Activated CD4-positive, alpha-beta T cell treated with anti-CD3 and anti-CD28 coated beads, Interleukin-2, amount 10 ng/mL, durations not matched to agents 24 days and 14 days (primary cell): ENCODE data around the gene MEAK7. TPM values are rescaled to one million over a fixed set of nuclear protein-coding genes. Genes with fewer than 3 reads are reported as not detected.

Source experiments
- DNase-seq: peaks from one replicate; pipeline ENCODE4 v3.0.0; 2022
- H3K27ac Mint-ChIP-seq: one replicate; pipeline ENCODE4 v1.8.0; 2022; ENCODE audit warnings: mild to moderate bottlenecking, mixed read lengths
- H3K27me3 Mint-ChIP-seq: one replicate; pipeline ENCODE4 v1.8.0; 2022; ENCODE audit warnings: mixed read lengths
- H3K36me3 Mint-ChIP-seq: one replicate; pipeline ENCODE4 v1.8.0; 2022; ENCODE audit warnings: low read depth, mild to moderate bottlenecking, mixed read lengths
- H3K4me1 Mint-ChIP-seq: one replicate; pipeline ENCODE4 v1.8.0; 2021; ENCODE audit warnings: mixed read lengths
- H3K4me3 Mint-ChIP-seq: one replicate; pipeline ENCODE4 v1.8.0; 2022; ENCODE audit warnings: mild to moderate bottlenecking, moderate library complexity, mixed read lengths
- H3K9me3 Mint-ChIP-seq: one replicate; pipeline ENCODE4 v1.8.0; 2021; ENCODE audit warnings: mixed read lengths
- intact Hi-C: fragments of 100-400 bp; cut with micrococcal nuclease; formaldehyde crosslinking; loops from one replicate; pipeline ENCODE4 v1.15.1; 2023
- total RNA-seq: library from RNA; stranded (reverse); gene quantifications from 2 replicates; pipeline ENCODE4 v1.2.3, GENCODE V29; 2022

Gene MEAK7
- total RNA-seq, 1 donor from 2014 or later = 12.5 TPM

DNA sequence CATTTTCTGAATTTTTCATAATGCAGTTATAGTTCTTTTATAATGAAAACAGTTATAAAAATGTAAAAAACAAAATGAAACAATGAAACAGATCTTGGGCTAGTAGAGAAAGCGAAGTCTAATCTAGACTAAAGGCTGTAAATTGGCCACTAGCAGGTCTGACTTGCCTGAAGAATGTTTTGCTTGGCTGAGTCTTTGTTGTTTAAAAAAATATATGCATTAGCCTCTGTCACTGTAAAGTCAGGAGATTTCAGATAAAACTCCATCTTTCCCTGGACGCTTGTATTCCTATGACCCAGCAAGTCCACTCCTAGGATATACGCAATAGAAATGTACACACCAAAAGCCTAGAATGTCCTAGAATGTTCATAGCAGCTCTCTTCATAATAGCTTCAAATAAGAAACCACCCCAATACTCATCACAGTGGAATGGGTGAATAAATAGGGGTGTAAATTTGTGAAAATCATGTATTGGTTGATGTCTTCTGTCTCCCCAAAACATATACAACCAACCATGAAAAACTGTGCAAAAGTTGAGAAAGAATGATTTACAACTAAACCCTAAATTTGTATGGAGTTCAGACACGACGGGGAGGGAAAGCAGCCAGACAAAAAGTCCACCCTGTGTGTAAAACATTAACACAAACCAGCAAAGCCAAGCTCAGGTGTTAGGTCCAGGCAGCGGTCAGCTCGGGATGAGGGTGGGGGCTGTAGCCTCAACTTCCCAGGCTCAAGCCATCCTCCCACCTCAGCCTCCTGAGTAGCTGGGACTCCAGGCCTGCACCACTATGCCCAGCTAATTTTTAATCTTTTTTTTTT lies 37.7 kb upstream of the MEAK7 start:
- Mint-ChIP-seq H3K9me3 (no peaks in the 10 kb centered on the region), H3K4me3 (no peak overlapping the region), H3K27me3 (no peaks in the 10 kb centered on the region), H3K36me3 (peaks cover 44% of the 10 kb centered on the region), H3K4me1 (peaks cover 41% of the 10 kb centered on the region), H3K27ac (peak overlapping the region; percentile 27)
- no peak for DNase-seq
- intact Hi-C loops = no loop called here

GRCh38 chr16:84540194-84540593 lies 35.7 kb upstream of the MEAK7 start:
- peaks cover 44% of the 10 kb centered on the region for H3K36me3 Mint-ChIP-seq
- no peaks in the 10 kb centered on the region for H3K27me3 Mint-ChIP-seq
- no peak for DNase-seq
- H3K4me1 Mint-ChIP-seq = peaks cover 34% of the 10 kb centered on the region
- no peak overlapping the region for H3K4me3 Mint-ChIP-seq
- no peaks in the 10 kb centered on the region for H3K9me3 Mint-ChIP-seq
- intact Hi-C loops = no loop called here
- H3K27ac Mint-ChIP-seq = no peak overlapping the region

GRCh38 chr16:84538222-84538840 lies 33.9 kb upstream of the MEAK7 start:
- peaks cover 36% of the 10 kb centered on the region for H3K36me3 Mint-ChIP-seq
- H3K4me1 Mint-ChIP-seq = peaks cover 23% of the 10 kb centered on the region
- H3K4me3 Mint-ChIP-seq = no peak overlapping the region
- no peaks in the 10 kb centered on the region for H3K27me3 Mint-ChIP-seq
- H3K27ac Mint-ChIP-seq = no peak overlapping the region
- no peaks in the 10 kb centered on the region for H3K9me3 Mint-ChIP-seq
- no peak for DNase-seq
- intact Hi-C loops = no loop called here

- DNase-seq = no peak
- Mint-ChIP-seq H3K36me3 (peaks cover 39% of the 10 kb centered on the region), H3K4me1 (peaks cover 25% of the 10 kb centered on the region), H3K9me3 (no peaks in the 10 kb centered on the region), H3K27ac (no peak overlapping the region), H3K4me3 (no peak overlapping the region), H3K27me3 (no peaks in the 10 kb centered on the region)
- intact Hi-C loops = no loop called here
Observed at GRCh38 chr16:84537491-84538151, 33.2 kb upstream of the MEAK7 start.

DNA sequence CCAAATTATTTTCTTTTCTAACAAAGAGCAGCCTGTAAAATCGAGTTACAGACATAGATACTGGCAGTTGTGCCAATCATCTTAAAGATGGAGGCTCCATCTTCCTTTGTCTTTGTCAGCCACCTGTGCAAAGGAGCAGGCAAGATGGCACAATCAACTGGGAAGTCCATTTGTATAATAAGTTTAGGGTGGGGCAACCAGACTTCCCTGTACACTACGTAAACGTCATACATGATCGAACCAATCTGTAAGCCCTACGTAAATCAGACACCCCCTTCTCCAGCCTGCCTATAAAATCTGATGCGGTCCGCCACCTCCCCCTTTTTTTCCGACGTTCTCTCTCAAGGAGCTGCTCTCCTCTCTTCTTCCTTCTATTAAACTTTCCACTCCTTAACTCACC lies 31.4 kb upstream of the MEAK7 start:
- Mint-ChIP-seq H3K36me3 (peaks cover 52% of the 10 kb centered on the region), H3K4me3 (no peak overlapping the region), H3K9me3 (no peaks in the 10 kb centered on the region), H3K4me1 (peaks cover 29% of the 10 kb centered on the region), H3K27me3 (no peaks in the 10 kb centered on the region), H3K27ac (no peak overlapping the region)
- intact Hi-C loops = no loop called here
- no peak for DNase-seq

DNA sequence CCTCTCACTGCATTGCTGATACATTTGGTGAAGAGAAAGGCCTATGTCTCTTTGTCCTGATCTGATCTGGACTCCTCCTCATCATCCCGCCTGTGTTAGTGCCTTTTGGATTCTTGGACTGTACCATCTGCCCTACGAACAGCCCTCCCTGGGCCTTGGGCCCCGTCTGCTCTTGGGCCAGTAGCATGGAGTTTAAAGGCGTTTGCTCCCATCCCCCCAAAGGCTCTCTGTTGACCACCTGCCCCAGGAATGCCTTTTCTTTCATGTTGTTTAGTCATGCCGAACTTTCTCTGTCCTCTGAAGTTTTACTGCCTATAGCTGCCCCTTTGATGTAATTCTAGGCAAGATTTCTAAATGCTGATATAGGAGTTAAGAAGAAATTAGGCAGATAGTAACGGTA lies 30.9 kb upstream of the MEAK7 start:
- no peak overlapping the region for H3K27ac Mint-ChIP-seq
- no peaks in the 10 kb centered on the region for H3K27me3 Mint-ChIP-seq
- H3K4me1 Mint-ChIP-seq = peaks cover 29% of the 10 kb centered on the region
- peaks cover 56% of the 10 kb centered on the region for H3K36me3 Mint-ChIP-seq
- no peaks in the 10 kb centered on the region for H3K9me3 Mint-ChIP-seq
- H3K4me3 Mint-ChIP-seq = no peak overlapping the region
- DNase-seq = no peak
- intact Hi-C loops = no loop called here

- intact Hi-C loops = no loop called here
- no peak overlapping the region for H3K4me3 Mint-ChIP-seq
- peaks cover 29% of the 10 kb centered on the region for H3K4me1 Mint-ChIP-seq
- no peak for DNase-seq
- H3K27ac Mint-ChIP-seq = no peak overlapping the region
- no peaks in the 10 kb centered on the region for H3K27me3 Mint-ChIP-seq
- H3K36me3 Mint-ChIP-seq = peaks cover 61% of the 10 kb centered on the region
- no peaks in the 10 kb centered on the region for H3K9me3 Mint-ChIP-seq
Observed at GRCh38 chr16:84534815-84535214, 30.4 kb upstream of the MEAK7 start.

DNA sequence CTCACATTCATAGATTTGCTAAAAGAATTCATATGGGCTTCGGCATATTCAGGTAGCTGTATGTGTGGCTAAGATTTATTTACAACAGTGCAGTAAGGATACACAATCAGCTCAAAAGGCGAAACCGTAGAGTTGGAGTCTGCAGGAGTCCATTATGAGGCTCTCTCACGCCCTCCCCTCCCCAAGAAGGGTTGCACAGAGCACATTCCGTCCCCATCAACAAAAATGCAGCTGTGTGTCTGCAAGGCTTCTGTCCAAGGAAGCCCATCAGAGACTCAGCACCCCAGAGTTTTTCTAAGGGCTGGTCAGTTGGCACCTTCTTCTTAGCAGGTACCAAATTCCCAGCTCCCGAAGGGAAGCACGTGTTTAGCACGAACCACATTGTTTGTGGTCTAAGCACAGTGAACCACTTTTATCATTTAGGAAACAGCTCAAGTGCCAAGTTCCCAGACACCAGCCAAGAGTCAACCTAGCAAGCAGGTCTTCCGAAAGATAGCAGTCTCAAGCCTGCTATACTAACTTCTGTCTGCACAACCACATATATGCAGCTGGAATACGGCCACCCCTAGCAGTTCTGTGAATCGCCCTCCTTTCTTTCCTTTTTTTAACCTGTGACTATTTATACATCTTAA lies 28.5 kb upstream of the MEAK7 start:
- H3K4me3 Mint-ChIP-seq = no peak overlapping the region
- intact Hi-C loops = no loop called here
- no peak for DNase-seq
- H3K9me3 Mint-ChIP-seq = peaks cover 5% of the 10 kb centered on the region
- peaks cover 62% of the 10 kb centered on the region for H3K36me3 Mint-ChIP-seq
- H3K27ac Mint-ChIP-seq = no peak overlapping the region
- H3K4me1 Mint-ChIP-seq = peaks cover 23% of the 10 kb centered on the region
- no peaks in the 10 kb centered on the region for H3K27me3 Mint-ChIP-seq

DNA sequence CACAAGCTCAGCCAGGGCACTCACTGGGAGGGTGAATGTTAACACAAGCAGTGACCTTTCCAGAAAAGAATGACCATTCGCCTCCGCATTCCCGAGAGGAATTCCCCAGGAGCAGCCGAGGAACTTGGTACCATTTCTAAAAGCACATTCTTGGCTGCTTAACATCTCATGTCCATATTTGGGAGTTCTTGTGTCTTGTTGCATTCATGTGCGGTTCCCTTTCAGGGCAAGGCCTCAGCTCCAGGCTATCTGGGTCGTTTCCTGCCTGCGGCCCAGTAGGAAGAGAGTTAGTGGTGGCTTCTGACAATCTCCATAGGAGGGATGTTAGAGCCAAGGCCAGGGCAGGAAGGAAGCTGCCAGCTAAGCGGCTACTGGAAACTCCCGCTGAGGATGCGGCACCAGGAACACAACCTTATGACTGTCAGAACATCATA lies 27.8 kb upstream of the MEAK7 start:
- H3K4me3 Mint-ChIP-seq = no peak overlapping the region
- DNase-seq = no peak
- no peaks in the 10 kb centered on the region for H3K27me3 Mint-ChIP-seq
- peaks cover 23% of the 10 kb centered on the region for H3K4me1 Mint-ChIP-seq
- peaks cover 59% of the 10 kb centered on the region for H3K36me3 Mint-ChIP-seq
- peaks cover 5% of the 10 kb centered on the region for H3K9me3 Mint-ChIP-seq
- no peak overlapping the region for H3K27ac Mint-ChIP-seq
- intact Hi-C loops = no loop called here

GRCh38 chr16:84531671-84532111 lies 27.2 kb upstream of the MEAK7 start:
- Mint-ChIP-seq H3K36me3 (peaks cover 59% of the 10 kb centered on the region), H3K27me3 (no peaks in the 10 kb centered on the region), H3K4me1 (peaks cover 27% of the 10 kb centered on the region), H3K27ac (no peak overlapping the region), H3K9me3 (peaks cover 5% of the 10 kb centered on the region), H3K4me3 (no peak overlapping the region)
- DNase-seq = no peak
- intact Hi-C loops = no loop called here

- Mint-ChIP-seq H3K4me1 (peaks cover 24% of the 10 kb centered on the region), H3K27ac (no peak overlapping the region), H3K36me3 (peaks cover 58% of the 10 kb centered on the region), H3K27me3 (no peaks in the 10 kb centered on the region), H3K9me3 (peaks cover 5% of the 10 kb centered on the region), H3K4me3 (no peak overlapping the region)
- DNase-seq = no peak
- intact Hi-C loops = no loop called here
Observed at GRCh38 chr16:84530590-84530989, 26.1 kb upstream of the MEAK7 start.

GRCh38 chr16:84529607-84530006 lies 25.1 kb upstream of the MEAK7 start:
- peaks cover 26% of the 10 kb centered on the region for H3K4me1 Mint-ChIP-seq
- H3K36me3 Mint-ChIP-seq = peaks cover 57% of the 10 kb centered on the region
- no peak for DNase-seq
- H3K4me3 Mint-ChIP-seq = no peak overlapping the region
- H3K9me3 Mint-ChIP-seq = peaks cover 5% of the 10 kb centered on the region
- H3K27me3 Mint-ChIP-seq = no peaks in the 10 kb centered on the region
- intact Hi-C loops = no loop called here
- no peak overlapping the region for H3K27ac Mint-ChIP-seq

- no peak overlapping the region for H3K27ac Mint-ChIP-seq
- H3K4me1 Mint-ChIP-seq = peaks cover 31% of the 10 kb centered on the region
- H3K36me3 Mint-ChIP-seq = peaks cover 57% of the 10 kb centered on the region
- intact Hi-C loops = no loop called here
- H3K9me3 Mint-ChIP-seq = peaks cover 5% of the 10 kb centered on the region
- DNase-seq = no peak
- H3K27me3 Mint-ChIP-seq = no peaks in the 10 kb centered on the region
- H3K4me3 Mint-ChIP-seq = no peak overlapping the region
Observed at GRCh38 chr16:84528322-84528721, 23.9 kb upstream of the MEAK7 start.
